ES-I3 (cell line): ENCODE data around the gene RASGEF1B.

ENCODE experiments used
- H3K36me3 ChIP-seq: 2 replicates; pipeline ENCODE4 v1.6.1; 2013; ENCODE audit warnings: mild to moderate bottlenecking, low read length, control low read depth, moderate library complexity; ENCODE audit not compliant: insufficient read depth
- H3K4me1 ChIP-seq: 2 replicates; pipeline ENCODE4 v1.6.1; 2013; ENCODE audit warnings: mild to moderate bottlenecking, control low read depth, low read length; ENCODE audit not compliant: insufficient read depth
- H3K9ac ChIP-seq: 2 replicates; pipeline ENCODE4 v1.6.1; 2013; ENCODE audit warnings: low read depth, mild to moderate bottlenecking, low read length, moderate library complexity
- H3K9me3 ChIP-seq: 2 replicates; pipeline ENCODE4 v1.6.1; 2013; ENCODE audit warnings: mild to moderate bottlenecking, low read length, moderate library complexity; ENCODE audit not compliant: control insufficient read depth, insufficient read depth

Gene RASGEF1B

GRCh38 chr4:81397635-81398034 is 74.1 kb downstream of the RASGEF1B start:
- no peaks in the 10 kb centered on the region for H3K9me3 ChIP-seq
- no peak overlapping the region for H3K9ac ChIP-seq
- H3K4me1 ChIP-seq, result no peaks in the 10 kb centered on the region; the same call in 1 of the 2 replicates
- H3K36me3 ChIP-seq, result no peaks in the 10 kb centered on the region

- H3K4me1 ChIP-seq, result no peaks in the 10 kb centered on the region
- no peaks in the 10 kb centered on the region for H3K9me3 ChIP-seq
- no peaks in the 10 kb centered on the region for H3K36me3 ChIP-seq
- no peak overlapping the region for H3K9ac ChIP-seq
Observed at GRCh38 chr4:81395239-81395638, 76.5 kb downstream of the RASGEF1B start.

GRCh38 chr4:81392164-81392563 is 79.5 kb downstream of the RASGEF1B start:
- Histone ChIP-seq H3K36me3 (no peaks in the 10 kb centered on the region), H3K9ac (no peak overlapping the region), H3K4me1 (no peaks in the 10 kb centered on the region), H3K9me3 (no peaks in the 10 kb centered on the region)

- Histone ChIP-seq H3K9ac (no peak overlapping the region), H3K36me3 (no peaks in the 10 kb centered on the region), H3K4me1 (no peaks in the 10 kb centered on the region), H3K9me3 (no peaks in the 10 kb centered on the region)
Observed at GRCh38 chr4:81389720-81390119, 82.0 kb downstream of the RASGEF1B start.

- Histone ChIP-seq H3K4me1 (no peaks in the 10 kb centered on the region), H3K9ac (no peak overlapping the region), H3K9me3 (no peaks in the 10 kb centered on the region), H3K36me3 (no peaks in the 10 kb centered on the region)
Observed at GRCh38 chr4:81380437-81380836, 91.3 kb downstream of the RASGEF1B start.

GRCh38 chr4:81378386-81378785 is 93.3 kb downstream of the RASGEF1B start:
- no peaks in the 10 kb centered on the region for H3K4me1 ChIP-seq
- H3K9me3 ChIP-seq, result no peaks in the 10 kb centered on the region
- H3K36me3 ChIP-seq, result no peaks in the 10 kb centered on the region
- H3K9ac ChIP-seq, result no peak overlapping the region

- no peaks in the 10 kb centered on the region for H3K4me1 ChIP-seq
- no peaks in the 10 kb centered on the region for H3K36me3 ChIP-seq
- no peaks in the 10 kb centered on the region for H3K9me3 ChIP-seq
- H3K9ac ChIP-seq, result no peak overlapping the region
Observed at GRCh38 chr4:81377191-81377590, 94.5 kb downstream of the RASGEF1B start.

- H3K9ac ChIP-seq, result no peak overlapping the region
- H3K9me3 ChIP-seq, result no peaks in the 10 kb centered on the region
- H3K36me3 ChIP-seq, result no peaks in the 10 kb centered on the region
- H3K4me1 ChIP-seq, result no peaks in the 10 kb centered on the region
Observed at GRCh38 chr4:81376720-81377119, 95.0 kb downstream of the RASGEF1B start.
